Suprapubic skin (tissue), 3 donors: Measurements from ENCODE around the gene CNDP1.

Experiments used
- EP300 ChIP-seq: sonication (generic); formaldehyde crosslinking; IDR thresholded peaks from one replicate; pipeline ENCODE4 v1.6.1; 2017; ENCODE audit warnings: antibody characterized with exemption
- POLR2A ChIP-seq, 2 donors: fragments of 450-650 bp; IDR thresholded peaks; one replicate each; pipeline ENCODE4 v1.6.1; 2017; ENCODE audit warnings: antibody characterized with exemption in 2 of 2, mild to moderate bottlenecking in 2 of 2, moderate library complexity in 2 of 2
- TF ChIP-seq, protein P1 (sequence below), 2 donors: fragments of 200-600 bp in 1 of 2; fragments of 450-650 bp in 1 of 2; sonication (generic) in 1 of 2; IDR thresholded peaks; one replicate each; pipeline ENCODE4 v1.5.1; 2016 to 2019; ENCODE audit warnings: antibody characterized with exemption in 2 of 2, mild to moderate bottlenecking in 1 of 2, moderate library complexity in 1 of 2

DNA sequence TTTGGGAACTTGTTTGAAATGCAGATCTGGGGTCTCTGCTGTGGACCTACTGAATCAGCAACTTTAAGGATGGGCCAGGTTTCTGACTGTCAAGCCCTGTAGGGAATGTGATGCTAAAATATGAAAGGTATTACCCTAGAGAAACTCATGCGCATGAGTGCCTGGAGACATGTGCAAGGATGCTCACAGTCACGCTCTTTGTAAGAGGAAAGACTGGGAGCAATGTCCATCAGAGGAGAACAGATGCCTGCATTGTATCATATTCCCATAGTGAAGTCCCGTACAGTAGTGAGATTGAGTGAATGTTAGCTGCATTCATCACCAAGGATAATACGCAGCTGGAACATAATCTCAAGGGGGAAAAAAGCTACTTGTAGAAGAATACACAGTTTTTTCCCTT lies 77.5 kb downstream of the CNDP1 start:
- TF ChIP-seq, protein P1, sequence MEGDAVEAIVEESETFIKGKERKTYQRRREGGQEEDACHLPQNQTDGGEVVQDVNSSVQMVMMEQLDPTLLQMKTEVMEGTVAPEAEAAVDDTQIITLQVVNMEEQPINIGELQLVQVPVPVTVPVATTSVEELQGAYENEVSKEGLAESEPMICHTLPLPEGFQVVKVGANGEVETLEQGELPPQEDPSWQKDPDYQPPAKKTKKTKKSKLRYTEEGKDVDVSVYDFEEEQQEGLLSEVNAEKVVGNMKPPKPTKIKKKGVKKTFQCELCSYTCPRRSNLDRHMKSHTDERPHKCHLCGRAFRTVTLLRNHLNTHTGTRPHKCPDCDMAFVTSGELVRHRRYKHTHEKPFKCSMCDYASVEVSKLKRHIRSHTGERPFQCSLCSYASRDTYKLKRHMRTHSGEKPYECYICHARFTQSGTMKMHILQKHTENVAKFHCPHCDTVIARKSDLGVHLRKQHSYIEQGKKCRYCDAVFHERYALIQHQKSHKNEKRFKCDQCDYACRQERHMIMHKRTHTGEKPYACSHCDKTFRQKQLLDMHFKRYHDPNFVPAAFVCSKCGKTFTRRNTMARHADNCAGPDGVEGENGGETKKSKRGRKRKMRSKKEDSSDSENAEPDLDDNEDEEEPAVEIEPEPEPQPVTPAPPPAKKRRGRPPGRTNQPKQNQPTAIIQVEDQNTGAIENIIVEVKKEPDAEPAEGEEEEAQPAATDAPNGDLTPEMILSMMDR (IDR thresholded peaks at IDR 0.05), result no peak
- TF ChIP-seq EP300 (no peak), POLR2A (IDR thresholded peaks at IDR 0.05) (no peak)
